ENCODE measurements around the gene CACNA2D3.

Gene CACNA2D3

DNA sequence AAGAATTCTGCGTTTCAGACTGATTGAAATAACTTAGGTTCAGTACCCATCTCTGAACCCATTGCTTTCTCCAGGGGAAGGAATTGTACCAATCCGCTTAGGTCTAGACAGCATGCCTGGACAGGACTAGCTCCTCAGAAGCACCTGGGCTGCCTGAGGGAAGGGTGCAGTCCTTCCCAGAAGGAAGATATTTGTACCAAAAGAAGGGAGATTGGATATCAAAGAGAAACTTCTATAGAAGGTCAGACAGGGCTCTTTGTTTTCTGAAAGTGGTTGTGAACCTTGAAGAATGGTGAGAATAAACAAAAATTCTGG lies 939.3 kb downstream of the CACNA2D3 start:
- TF ChIP-seq NFRKB (IDR thresholded peaks at IDR 0.05): no peak
- TF ChIP-seq FOXK2 (IDR thresholded peaks at IDR 0.05): no peak
- DNase-seq (ENCODE audit: extremely low spot score): no peak
- CTCF ChIA-PET: interaction anchor here (0.6 kb wide), 1 partner anchor 1621 kb away, joined by 3 read pairs; no protein-coding TSS in a partner anchor
- POLR2A ChIA-PET: no interaction called here

DNA sequence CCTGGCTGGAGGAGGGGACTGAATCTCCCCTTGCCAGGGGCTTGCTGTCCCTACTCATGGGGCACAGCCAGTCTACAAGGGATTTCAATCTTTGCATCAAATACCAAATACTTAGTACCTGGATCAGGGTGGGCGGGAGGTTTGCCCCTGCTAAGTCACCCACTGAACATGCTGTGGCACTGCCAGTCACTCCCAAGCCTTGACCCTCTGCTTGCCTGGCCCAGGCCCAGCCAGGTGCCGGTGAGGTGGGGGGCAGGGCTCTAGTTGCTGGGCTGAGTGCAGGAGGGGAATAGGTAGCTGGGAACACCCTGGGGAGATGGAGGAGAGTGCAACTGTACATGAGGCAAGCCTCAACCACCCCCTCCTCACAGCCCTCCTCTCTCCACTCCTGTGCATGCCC lies 941.8 kb downstream of the CACNA2D3 start:
- POLR2A ChIA-PET: no interaction called here
- CTCF ChIA-PET: no interaction called here
- TF ChIP-seq FOXK2 (IDR thresholded peaks at IDR 0.05) (no peak), SUZ12 (IDR thresholded peaks at IDR 0.05) (no peak), CTBP1 (IDR thresholded peaks at IDR 0.05; ENCODE audit: borderline replicate concordance) (no peak), L3MBTL2 (conservative IDR thresholded peaks at IDR 0.05) (no peak), ARNT (IDR thresholded peaks at IDR 0.05) (no peak), FOXM1 (IDR thresholded peaks at IDR 0.05; ENCODE audit: borderline replicate concordance) (no peak), ELF4 (IDR thresholded peaks at IDR 0.05) (no peak), TARDBP (IDR thresholded peaks at IDR 0.05) (no peak), NFRKB (IDR thresholded peaks at IDR 0.05) (no peak), BHLHE40 (IDR thresholded peaks at IDR 0.05; ENCODE audit: borderline replicate concordance) (no peak), SP1 (IDR thresholded peaks at IDR 0.05) (no peak), LEF1 (IDR thresholded peaks at IDR 0.05; ENCODE audit: borderline replicate concordance) (no peak), ZNF384 (IDR thresholded peaks at IDR 0.05) (no peak), HDGF (IDR thresholded peaks at IDR 0.05; ENCODE audit: borderline replicate concordance) (no peak)
- TF ChIP-seq, protein P1, sequence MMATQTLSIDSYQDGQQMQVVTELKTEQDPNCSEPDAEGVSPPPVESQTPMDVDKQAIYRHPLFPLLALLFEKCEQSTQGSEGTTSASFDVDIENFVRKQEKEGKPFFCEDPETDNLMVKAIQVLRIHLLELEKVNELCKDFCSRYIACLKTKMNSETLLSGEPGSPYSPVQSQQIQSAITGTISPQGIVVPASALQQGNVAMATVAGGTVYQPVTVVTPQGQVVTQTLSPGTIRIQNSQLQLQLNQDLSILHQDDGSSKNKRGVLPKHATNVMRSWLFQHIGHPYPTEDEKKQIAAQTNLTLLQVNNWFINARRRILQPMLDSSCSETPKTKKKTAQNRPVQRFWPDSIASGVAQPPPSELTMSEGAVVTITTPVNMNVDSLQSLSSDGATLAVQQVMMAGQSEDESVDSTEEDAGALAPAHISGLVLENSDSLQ (IDR thresholded peaks at IDR 0.05): no peak

DNA sequence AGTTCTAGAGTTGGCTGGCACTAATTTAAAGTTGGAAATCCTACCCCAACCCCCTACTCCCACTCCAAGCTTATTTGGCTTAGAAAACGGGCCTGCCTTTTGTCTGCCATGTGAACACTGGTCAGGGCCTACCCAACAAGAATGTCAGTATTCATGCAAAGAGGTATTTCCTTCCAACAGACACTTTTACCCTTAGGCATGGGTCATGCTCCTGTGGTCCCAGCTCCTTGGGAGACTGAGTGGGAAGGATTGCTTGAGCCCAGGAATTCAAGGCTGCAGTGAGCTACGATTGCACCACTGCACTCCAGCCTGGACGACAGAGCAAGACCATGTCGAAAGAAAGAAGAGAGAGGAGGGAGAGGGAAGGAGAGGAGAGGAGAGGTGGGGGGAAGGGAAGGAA lies 943.0 kb downstream of the CACNA2D3 start:
- POLR2A ChIA-PET: no interaction called here
- CTCF ChIA-PET: no interaction called here
- TF ChIP-seq SP1 (IDR thresholded peaks at IDR 0.05) (no peak), NFRKB (IDR thresholded peaks at IDR 0.05) (no peak), HDGF (IDR thresholded peaks at IDR 0.05; ENCODE audit: borderline replicate concordance) (no peak), FOXM1 (IDR thresholded peaks at IDR 0.05; ENCODE audit: borderline replicate concordance) (no peak), L3MBTL2 (conservative IDR thresholded peaks at IDR 0.05) (no peak), SUZ12 (IDR thresholded peaks at IDR 0.05) (no peak), ZNF384 (IDR thresholded peaks at IDR 0.05) (no peak), ELF4 (IDR thresholded peaks at IDR 0.05) (no peak), LEF1 (IDR thresholded peaks at IDR 0.05; ENCODE audit: borderline replicate concordance) (no peak), FOXK2 (IDR thresholded peaks at IDR 0.05) (no peak), ARNT (IDR thresholded peaks at IDR 0.05) (no peak), BHLHE40 (IDR thresholded peaks at IDR 0.05; ENCODE audit: borderline replicate concordance) (no peak), CTBP1 (IDR thresholded peaks at IDR 0.05; ENCODE audit: borderline replicate concordance) (no peak), TARDBP (IDR thresholded peaks at IDR 0.05) (no peak), FOXA1 (IDR thresholded peaks at IDR 0.05) (no peak)
- TF ChIP-seq, protein P1 (IDR thresholded peaks at IDR 0.05): no peak
- no peak for DNase-seq (ENCODE audit: extremely low spot score)

More for the DNA sequence above, 941.8 kb downstream of the CACNA2D3 start:
- no peak for DNase-seq (ENCODE audit: extremely low spot score)

DNA sequence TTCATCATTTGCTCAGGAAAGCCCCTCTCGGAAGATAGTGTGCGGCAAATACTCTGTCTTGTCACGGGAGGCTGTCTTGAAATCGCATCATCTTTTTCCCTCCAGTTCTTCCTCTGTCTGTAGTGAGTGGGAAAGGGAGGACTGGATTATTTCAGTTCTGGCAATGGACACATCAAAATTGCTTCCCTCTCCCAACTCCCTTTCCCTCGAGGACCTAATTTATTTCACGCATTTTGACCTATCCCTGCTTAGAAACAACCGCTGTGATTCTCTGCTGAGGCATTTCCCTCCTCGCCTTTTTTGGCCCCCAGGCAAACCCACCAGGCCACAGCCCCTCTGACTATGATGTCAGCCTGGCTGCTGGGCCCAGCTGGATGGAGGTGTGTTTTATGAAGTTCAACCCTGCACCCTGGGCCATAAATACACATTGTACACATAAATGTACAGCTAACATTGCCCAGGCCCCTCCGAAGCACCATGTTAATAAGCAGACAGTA lies 944.2 kb downstream of the CACNA2D3 start:
- DNase-seq (ENCODE audit: extremely low spot score): no peak
- ChIA-PET CTCF (no interaction called here), POLR2A (no interaction called here)
- TF ChIP-seq FOXK2 (IDR thresholded peaks at IDR 0.05) (no peak), FOXM1 (IDR thresholded peaks at IDR 0.05; ENCODE audit: borderline replicate concordance) (no peak)

DNA sequence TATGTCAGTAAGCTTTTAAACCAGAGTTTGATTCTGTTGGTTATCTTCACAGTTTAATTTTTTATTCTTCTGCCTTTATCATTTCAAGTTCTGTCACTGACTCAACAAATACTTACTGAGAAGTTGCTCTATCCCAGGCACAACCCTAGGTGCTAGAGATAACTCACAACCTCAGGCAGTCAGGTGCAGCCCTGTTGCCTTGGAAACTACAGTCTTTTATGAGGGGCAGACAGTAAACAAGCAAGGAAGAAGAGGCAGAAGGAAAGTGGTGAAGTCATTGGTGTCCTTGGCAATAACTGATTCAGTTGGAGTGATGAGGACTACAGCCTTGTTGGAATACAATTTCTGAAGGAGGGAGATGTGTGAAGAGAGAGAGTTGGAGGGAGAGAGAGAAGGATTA lies 947.6 kb downstream of the CACNA2D3 start:
- CTCF ChIA-PET: no interaction called here
- TF ChIP-seq HDGF (IDR thresholded peaks at IDR 0.05; ENCODE audit: borderline replicate concordance) (no peak), ARNT (IDR thresholded peaks at IDR 0.05) (no peak), TARDBP (IDR thresholded peaks at IDR 0.05) (no peak), FOXM1 (IDR thresholded peaks at IDR 0.05; ENCODE audit: borderline replicate concordance) (no peak)
- no peak for DNase-seq (ENCODE audit: extremely low spot score)
- POLR2A ChIA-PET: no interaction called here

DNA sequence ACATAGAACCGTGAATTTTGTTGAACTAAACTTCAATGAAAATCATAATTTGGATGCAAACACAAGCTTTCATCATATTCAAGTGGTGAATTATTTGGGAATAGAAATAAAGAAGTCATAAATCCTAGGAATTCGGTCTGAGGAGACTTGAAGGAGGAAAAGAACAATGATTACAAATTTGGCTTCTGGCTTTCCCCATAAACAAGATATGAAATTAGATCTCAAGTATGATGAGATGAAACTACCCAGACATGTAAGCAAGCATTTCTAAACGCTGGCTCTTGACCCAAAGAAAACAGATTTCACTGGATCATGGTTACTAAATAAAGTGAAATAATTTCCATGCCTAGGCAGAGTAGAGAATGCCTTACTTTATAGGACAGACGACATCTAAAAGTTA lies 952.4 kb downstream of the CACNA2D3 start:
- TF ChIP-seq TARDBP (IDR thresholded peaks at IDR 0.05) (no peak), L3MBTL2 (conservative IDR thresholded peaks at IDR 0.05) (no peak), SUZ12 (IDR thresholded peaks at IDR 0.05) (no peak)
- ChIA-PET CTCF (no interaction called here), POLR2A (no interaction called here)
- no peak for DNase-seq (ENCODE audit: extremely low spot score)

DNA sequence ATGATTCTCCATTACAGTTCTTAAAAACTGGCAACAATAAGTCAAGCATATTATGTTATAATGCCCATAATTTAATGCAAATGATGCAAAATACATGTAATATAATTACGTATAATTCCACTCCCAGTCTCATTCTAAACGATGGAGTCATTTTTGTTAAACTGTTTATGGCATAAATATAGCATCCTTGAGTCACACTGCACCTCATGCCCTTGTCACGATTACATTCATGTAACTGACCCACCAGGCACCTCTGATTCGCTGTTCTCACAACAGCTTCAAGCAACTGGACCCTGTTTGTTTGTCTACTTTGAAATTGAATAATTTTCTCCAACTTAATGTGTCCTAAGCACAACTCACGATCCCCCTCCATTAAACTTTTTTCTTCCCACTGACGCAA lies 953.5 kb downstream of the CACNA2D3 start:
- TF ChIP-seq FOXA1 (IDR thresholded peaks at IDR 0.05): no peak
- no peak for TF ChIP-seq ZNF384 (IDR thresholded peaks at IDR 0.05)
- TF ChIP-seq, protein P1 (IDR thresholded peaks at IDR 0.05): no peak
- no peak for TF ChIP-seq FOXK2 (IDR thresholded peaks at IDR 0.05)
- no peak for TF ChIP-seq LEF1 (IDR thresholded peaks at IDR 0.05; ENCODE audit: borderline replicate concordance)
- no peak for TF ChIP-seq BHLHE40 (IDR thresholded peaks at IDR 0.05; ENCODE audit: borderline replicate concordance)
- TF ChIP-seq L3MBTL2 (conservative IDR thresholded peaks at IDR 0.05): no peak
- TF ChIP-seq TARDBP (IDR thresholded peaks at IDR 0.05): no peak
- TF ChIP-seq ELF4 (IDR thresholded peaks at IDR 0.05): no peak
- no peak for TF ChIP-seq NFRKB (IDR thresholded peaks at IDR 0.05)
- no peak for TF ChIP-seq CTBP1 (IDR thresholded peaks at IDR 0.05; ENCODE audit: borderline replicate concordance)
- no peak for TF ChIP-seq FOXM1 (IDR thresholded peaks at IDR 0.05; ENCODE audit: borderline replicate concordance)
- TF ChIP-seq ARNT (IDR thresholded peaks at IDR 0.05): no peak
- TF ChIP-seq SP1 (IDR thresholded peaks at IDR 0.05): no peak
- TF ChIP-seq SUZ12 (IDR thresholded peaks at IDR 0.05): no peak
- TF ChIP-seq HDGF (IDR thresholded peaks at IDR 0.05; ENCODE audit: borderline replicate concordance): no peak
- DNase-seq (ENCODE audit: extremely low spot score): no peak
- CTCF ChIA-PET: no interaction called here
- POLR2A ChIA-PET: no interaction called here

All from HEK293T (cell line).